ENCODE results near the gene COPS6. TPM values are rescaled to one million over a fixed set of nuclear protein-coding genes. Genes with fewer than 3 reads are reported as not detected.
A peak's percentile ranks its signal among the peaks of the same experiment; 100 is the strongest.

COPS6 gene
- total and polyA plus RNA-seq, 4 donors: 28.7 to 63.2 (median 46.8) TPM

DNA sequence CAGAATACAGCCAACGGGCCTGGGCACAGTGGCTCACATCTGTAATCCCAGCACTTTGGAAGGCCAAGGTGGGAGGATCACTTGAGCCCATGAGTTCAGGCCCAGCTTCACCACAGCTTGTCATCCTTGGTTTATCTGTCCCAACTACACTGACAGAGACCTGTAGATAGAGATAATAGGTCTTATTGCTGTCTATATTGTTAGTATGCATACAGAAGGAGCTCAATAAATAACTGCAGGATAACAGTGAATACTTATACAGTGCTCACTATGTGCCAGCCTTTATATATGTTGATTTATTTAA, 31.9 kb downstream of the COPS6 start:
- Histone ChIP-seq H3K9me3 (ENCODE audit: control insufficient read depth in 4 of 4, low read length in 3 of 4) (no peaks in the 10 kb centered on the region), H3K27ac (ENCODE audit: low read depth in 1 of 2, low read length in 2 of 2) (no peak overlapping the region), H3K9ac (ENCODE audit: low read depth in 1 of 2, low read length in 2 of 2) (no peak overlapping the region), H3K27me3 (ENCODE audit: control insufficient read depth in 4 of 4, insufficient read depth in 4 of 4, low read length in 3 of 4) (no peaks in the 10 kb centered on the region), H3K4me3 (ENCODE audit: low read depth in 1 of 3, low read length in 3 of 3) (peak overlapping the region in 1 of 3 donors; percentile 83), H3K4me1 (ENCODE audit: control insufficient read depth in 4 of 4, insufficient read depth in 4 of 4, low read length in 3 of 4) (peaks cover 3 to 28% (median 22%) of the 10 kb centered on the region in 4 donors), H3K36me3 (ENCODE audit: control insufficient read depth in 4 of 4, insufficient read depth in 3 of 4, low read depth in 1 of 4, low read length in 3 of 4) (no peaks in the 10 kb centered on the region)
- WGBS: 61% methylated on average over 1 of the region's 1 CpG
- no peak for DNase-seq (ENCODE audit: low spot score)
- TF ChIP-seq SP1 (IDR thresholded peaks at IDR 0.05): no peak
- TF ChIP-seq GABPA (IDR thresholded peaks at IDR 0.05 in 1 of 2, conservative IDR thresholded peaks at IDR 0.05 in 1 of 2): no peak
- no peak for TF ChIP-seq RXRA (IDR thresholded peaks at IDR 0.05)
- no peak for TF ChIP-seq FOXA1 (IDR thresholded peaks at IDR 0.05)
- TF ChIP-seq EGR1 (IDR thresholded peaks at IDR 0.05; ENCODE audit: low read depth in 2 of 2): no peak
- no peak for TF ChIP-seq TAF1 (conservative IDR thresholded peaks at IDR 0.05)
- TF ChIP-seq, protein P1, sequence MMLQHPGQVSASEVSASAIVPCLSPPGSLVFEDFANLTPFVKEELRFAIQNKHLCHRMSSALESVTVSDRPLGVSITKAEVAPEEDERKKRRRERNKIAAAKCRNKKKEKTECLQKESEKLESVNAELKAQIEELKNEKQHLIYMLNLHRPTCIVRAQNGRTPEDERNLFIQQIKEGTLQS (IDR thresholded peaks at IDR 0.05): no peak
- TF ChIP-seq, protein P2, sequence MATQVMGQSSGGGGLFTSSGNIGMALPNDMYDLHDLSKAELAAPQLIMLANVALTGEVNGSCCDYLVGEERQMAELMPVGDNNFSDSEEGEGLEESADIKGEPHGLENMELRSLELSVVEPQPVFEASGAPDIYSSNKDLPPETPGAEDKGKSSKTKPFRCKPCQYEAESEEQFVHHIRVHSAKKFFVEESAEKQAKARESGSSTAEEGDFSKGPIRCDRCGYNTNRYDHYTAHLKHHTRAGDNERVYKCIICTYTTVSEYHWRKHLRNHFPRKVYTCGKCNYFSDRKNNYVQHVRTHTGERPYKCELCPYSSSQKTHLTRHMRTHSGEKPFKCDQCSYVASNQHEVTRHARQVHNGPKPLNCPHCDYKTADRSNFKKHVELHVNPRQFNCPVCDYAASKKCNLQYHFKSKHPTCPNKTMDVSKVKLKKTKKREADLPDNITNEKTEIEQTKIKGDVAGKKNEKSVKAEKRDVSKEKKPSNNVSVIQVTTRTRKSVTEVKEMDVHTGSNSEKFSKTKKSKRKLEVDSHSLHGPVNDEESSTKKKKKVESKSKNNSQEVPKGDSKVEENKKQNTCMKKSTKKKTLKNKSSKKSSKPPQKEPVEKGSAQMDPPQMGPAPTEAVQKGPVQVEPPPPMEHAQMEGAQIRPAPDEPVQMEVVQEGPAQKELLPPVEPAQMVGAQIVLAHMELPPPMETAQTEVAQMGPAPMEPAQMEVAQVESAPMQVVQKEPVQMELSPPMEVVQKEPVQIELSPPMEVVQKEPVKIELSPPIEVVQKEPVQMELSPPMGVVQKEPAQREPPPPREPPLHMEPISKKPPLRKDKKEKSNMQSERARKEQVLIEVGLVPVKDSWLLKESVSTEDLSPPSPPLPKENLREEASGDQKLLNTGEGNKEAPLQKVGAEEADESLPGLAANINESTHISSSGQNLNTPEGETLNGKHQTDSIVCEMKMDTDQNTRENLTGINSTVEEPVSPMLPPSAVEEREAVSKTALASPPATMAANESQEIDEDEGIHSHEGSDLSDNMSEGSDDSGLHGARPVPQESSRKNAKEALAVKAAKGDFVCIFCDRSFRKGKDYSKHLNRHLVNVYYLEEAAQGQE (IDR thresholded peaks at IDR 0.05): no peak
- no peak for TF ChIP-seq HNF4A (conservative IDR thresholded peaks at IDR 0.05)
- no peak for TF ChIP-seq RAD21 (IDR thresholded peaks at IDR 0.05)
- no peak for TF ChIP-seq NR2F2 (IDR thresholded peaks at IDR 0.05)
- TF ChIP-seq, protein P3, sequence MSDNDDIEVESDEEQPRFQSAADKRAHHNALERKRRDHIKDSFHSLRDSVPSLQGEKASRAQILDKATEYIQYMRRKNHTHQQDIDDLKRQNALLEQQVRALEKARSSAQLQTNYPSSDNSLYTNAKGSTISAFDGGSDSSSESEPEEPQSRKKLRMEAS (IDR thresholded peaks at IDR 0.05): no peak
- TF ChIP-seq, protein P4, sequence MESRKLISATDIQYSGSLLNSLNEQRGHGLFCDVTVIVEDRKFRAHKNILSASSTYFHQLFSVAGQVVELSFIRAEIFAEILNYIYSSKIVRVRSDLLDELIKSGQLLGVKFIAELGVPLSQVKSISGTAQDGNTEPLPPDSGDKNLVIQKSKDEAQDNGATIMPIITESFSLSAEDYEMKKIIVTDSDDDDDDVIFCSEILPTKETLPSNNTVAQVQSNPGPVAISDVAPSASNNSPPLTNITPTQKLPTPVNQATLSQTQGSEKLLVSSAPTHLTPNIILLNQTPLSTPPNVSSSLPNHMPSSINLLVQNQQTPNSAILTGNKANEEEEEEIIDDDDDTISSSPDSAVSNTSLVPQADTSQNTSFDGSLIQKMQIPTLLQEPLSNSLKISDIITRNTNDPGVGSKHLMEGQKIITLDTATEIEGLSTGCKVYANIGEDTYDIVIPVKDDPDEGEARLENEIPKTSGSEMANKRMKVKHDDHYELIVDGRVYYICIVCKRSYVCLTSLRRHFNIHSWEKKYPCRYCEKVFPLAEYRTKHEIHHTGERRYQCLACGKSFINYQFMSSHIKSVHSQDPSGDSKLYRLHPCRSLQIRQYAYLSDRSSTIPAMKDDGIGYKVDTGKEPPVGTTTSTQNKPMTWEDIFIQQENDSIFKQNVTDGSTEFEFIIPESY (IDR thresholded peaks at IDR 0.05): no peak
- no peak for TF ChIP-seq YY1 (IDR thresholded peaks at IDR 0.05)
- TF ChIP-seq, protein P5, sequence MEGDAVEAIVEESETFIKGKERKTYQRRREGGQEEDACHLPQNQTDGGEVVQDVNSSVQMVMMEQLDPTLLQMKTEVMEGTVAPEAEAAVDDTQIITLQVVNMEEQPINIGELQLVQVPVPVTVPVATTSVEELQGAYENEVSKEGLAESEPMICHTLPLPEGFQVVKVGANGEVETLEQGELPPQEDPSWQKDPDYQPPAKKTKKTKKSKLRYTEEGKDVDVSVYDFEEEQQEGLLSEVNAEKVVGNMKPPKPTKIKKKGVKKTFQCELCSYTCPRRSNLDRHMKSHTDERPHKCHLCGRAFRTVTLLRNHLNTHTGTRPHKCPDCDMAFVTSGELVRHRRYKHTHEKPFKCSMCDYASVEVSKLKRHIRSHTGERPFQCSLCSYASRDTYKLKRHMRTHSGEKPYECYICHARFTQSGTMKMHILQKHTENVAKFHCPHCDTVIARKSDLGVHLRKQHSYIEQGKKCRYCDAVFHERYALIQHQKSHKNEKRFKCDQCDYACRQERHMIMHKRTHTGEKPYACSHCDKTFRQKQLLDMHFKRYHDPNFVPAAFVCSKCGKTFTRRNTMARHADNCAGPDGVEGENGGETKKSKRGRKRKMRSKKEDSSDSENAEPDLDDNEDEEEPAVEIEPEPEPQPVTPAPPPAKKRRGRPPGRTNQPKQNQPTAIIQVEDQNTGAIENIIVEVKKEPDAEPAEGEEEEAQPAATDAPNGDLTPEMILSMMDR (IDR thresholded peaks at IDR 0.05; ENCODE audit: low read depth, low read length, missing input control): no peak
- no peak for TF ChIP-seq FOXA2 (IDR thresholded peaks at IDR 0.05)
- no peak for TF ChIP-seq JUND (IDR thresholded peaks at IDR 0.05)
- TF ChIP-seq HNF4G (IDR thresholded peaks at IDR 0.05): no peak
